Kidney epithelial cell (primary cell): ENCODE measurements around the gene CERKL. TPM values are rescaled to one million over a fixed set of nuclear protein-coding genes. Genes with fewer than 3 reads are reported as not detected.

Experiments
- DNase-seq: peaks from one replicate; pipeline ENCODE4 v3.0.0-alpha.2; 2010; ENCODE audit warnings: low read depth
- H3K27me3 ChIP-seq: 2 replicates; pipeline ENCODE4 v1.6.0; 2011; ENCODE audit warnings: low read length; ENCODE audit not compliant: control insufficient read depth, insufficient read depth
- H3K36me3 ChIP-seq: 2 replicates; pipeline ENCODE4 v1.5.1; 2011; ENCODE audit warnings: low read length; ENCODE audit not compliant: control insufficient read depth, insufficient read depth
- H3K4me3 ChIP-seq: 2 replicates; pipeline ENCODE4 v1.5.1; 2011; ENCODE audit warnings: low read depth, mild to moderate bottlenecking, control low read depth, low read length
- CTCF ChIP-seq: IDR thresholded peaks from 2 replicates; pipeline ENCODE4 v1.5.1; 2011; ENCODE audit warnings: mild to moderate bottlenecking, moderate library complexity, low read length, control low read depth, inconsistent platforms; ENCODE audit not compliant: insufficient read depth, poor library complexity, severe bottlenecking
- total RNA-seq: library from RNA; depleted of rRNA; stranded (reverse); fragments of >200 nt; gene quantifications from 2 replicates; pipeline ENCODE4 v1.2.3, GENCODE V29; 2015

Gene CERKL
- total RNA-seq, 1 donor from 2014 or later = 0.17 TPM

GRCh38 chr2:181581534-181581933 is 75.4 kb downstream of the CERKL start:
- TF ChIP-seq CTCF = no peak
- no peak overlapping the region for H3K4me3 ChIP-seq
- no peak for DNase-seq
- no peaks in the 10 kb centered on the region for H3K27me3 ChIP-seq
- H3K36me3 ChIP-seq = no peaks in the 10 kb centered on the region

GRCh38 chr2:181578829-181579228 is 78.1 kb downstream of the CERKL start:
- Histone ChIP-seq H3K27me3 (no peaks in the 10 kb centered on the region), H3K4me3 (no peak overlapping the region), H3K36me3 (no peaks in the 10 kb centered on the region)
- TF ChIP-seq CTCF = no peak
- DNase-seq = no peak

GRCh38 chr2:181576431-181576830 is 80.5 kb downstream of the CERKL start:
- Histone ChIP-seq H3K4me3 (no peak overlapping the region), H3K36me3 (no peaks in the 10 kb centered on the region), H3K27me3 (no peaks in the 10 kb centered on the region)
- TF ChIP-seq CTCF = no peak
- DNase-seq = no peak

GRCh38 chr2:181575650-181576025 is 81.3 kb downstream of the CERKL start:
- H3K27me3 ChIP-seq = no peaks in the 10 kb centered on the region
- H3K4me3 ChIP-seq = no peak overlapping the region
- no peaks in the 10 kb centered on the region for H3K36me3 ChIP-seq
- no peak for DNase-seq
- no peak for TF ChIP-seq CTCF

- no peak for TF ChIP-seq CTCF
- H3K36me3 ChIP-seq = no peaks in the 10 kb centered on the region
Measured at GRCh38 chr2:181575024-181575649, 81.8 kb downstream of the CERKL start.

GRCh38 chr2:181574321-181574720 is 82.6 kb downstream of the CERKL start:
- H3K27me3 ChIP-seq = no peaks in the 10 kb centered on the region
- H3K36me3 ChIP-seq = no peaks in the 10 kb centered on the region
- no peak for TF ChIP-seq CTCF
- no peak overlapping the region for H3K4me3 ChIP-seq
- no peak for DNase-seq

More at GRCh38 chr2:181575024-181575649, 81.8 kb downstream of the CERKL start:
- no peaks in the 10 kb centered on the region for H3K27me3 ChIP-seq
- no peak for DNase-seq
- no peak overlapping the region for H3K4me3 ChIP-seq
